ENCODE measurements around the gene CNTN1.

Gene CNTN1

DNA sequence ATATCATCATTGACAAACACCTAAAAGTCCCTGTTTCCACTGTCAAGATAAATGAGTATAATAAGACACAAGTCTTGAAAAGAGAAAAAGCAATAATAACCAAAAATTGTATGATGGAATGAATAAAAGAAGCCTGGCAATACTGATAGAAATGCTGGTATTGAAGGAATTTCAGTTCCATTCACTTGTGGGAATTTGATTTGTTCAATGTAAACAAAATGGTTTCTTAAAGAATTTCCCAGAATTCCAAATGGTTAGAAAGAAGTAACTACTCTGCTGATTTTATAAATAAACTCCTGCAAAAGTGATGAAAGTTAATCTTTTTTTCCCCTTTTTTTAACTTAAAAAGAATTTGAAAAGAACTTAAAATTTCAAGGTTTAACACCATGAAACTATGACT, 366.0 kb downstream of the CNTN1 start:
- Histone ChIP-seq H3K9me3 (ENCODE audit: severe bottlenecking) (no peaks in the 10 kb centered on the region), H3K36me3 (no peaks in the 10 kb centered on the region), H3K27me3 (ENCODE audit: insufficient read depth, low read depth, severe bottlenecking) (no peaks in the 10 kb centered on the region), H3K27ac (no peak overlapping the region), H3K4me3 (ENCODE audit: low read depth, low read length) (no peak overlapping the region)
- DNase-seq, result no peak
- TF ChIP-seq, protein P1, sequence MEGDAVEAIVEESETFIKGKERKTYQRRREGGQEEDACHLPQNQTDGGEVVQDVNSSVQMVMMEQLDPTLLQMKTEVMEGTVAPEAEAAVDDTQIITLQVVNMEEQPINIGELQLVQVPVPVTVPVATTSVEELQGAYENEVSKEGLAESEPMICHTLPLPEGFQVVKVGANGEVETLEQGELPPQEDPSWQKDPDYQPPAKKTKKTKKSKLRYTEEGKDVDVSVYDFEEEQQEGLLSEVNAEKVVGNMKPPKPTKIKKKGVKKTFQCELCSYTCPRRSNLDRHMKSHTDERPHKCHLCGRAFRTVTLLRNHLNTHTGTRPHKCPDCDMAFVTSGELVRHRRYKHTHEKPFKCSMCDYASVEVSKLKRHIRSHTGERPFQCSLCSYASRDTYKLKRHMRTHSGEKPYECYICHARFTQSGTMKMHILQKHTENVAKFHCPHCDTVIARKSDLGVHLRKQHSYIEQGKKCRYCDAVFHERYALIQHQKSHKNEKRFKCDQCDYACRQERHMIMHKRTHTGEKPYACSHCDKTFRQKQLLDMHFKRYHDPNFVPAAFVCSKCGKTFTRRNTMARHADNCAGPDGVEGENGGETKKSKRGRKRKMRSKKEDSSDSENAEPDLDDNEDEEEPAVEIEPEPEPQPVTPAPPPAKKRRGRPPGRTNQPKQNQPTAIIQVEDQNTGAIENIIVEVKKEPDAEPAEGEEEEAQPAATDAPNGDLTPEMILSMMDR (IDR thresholded peaks at IDR 0.05; ENCODE audit: low read depth, low read length), result no peak

DNA sequence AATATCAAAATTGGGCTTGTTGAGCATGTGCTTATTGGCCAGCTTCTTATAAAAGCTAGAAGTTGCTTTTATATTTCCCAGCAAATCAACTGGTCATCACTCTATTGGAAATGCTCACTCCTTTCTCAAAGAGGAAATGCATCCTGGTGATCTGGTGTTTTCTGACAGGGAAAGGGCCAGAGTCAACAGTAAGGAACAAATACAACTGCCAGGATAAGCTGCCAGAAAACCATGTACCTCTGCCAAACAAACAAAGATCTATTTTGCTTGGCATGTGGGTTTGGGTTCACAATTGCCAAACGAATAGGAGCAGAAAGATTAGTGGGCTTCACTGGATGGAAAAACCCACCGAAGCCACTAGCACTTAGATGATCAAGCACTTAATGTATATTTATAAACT, 369.0 kb downstream of the CNTN1 start:
- Histone ChIP-seq H3K4me3 (ENCODE audit: low read depth, low read length) (no peak overlapping the region), H3K36me3 (no peaks in the 10 kb centered on the region), H3K27ac (no peak overlapping the region), H3K27me3 (ENCODE audit: insufficient read depth, low read depth, severe bottlenecking) (no peaks in the 10 kb centered on the region), H3K9me3 (ENCODE audit: severe bottlenecking) (no peaks in the 10 kb centered on the region)
- no peak for DNase-seq
- TF ChIP-seq, protein P1 (IDR thresholded peaks at IDR 0.05; ENCODE audit: low read depth, low read length), result no peak

DNA sequence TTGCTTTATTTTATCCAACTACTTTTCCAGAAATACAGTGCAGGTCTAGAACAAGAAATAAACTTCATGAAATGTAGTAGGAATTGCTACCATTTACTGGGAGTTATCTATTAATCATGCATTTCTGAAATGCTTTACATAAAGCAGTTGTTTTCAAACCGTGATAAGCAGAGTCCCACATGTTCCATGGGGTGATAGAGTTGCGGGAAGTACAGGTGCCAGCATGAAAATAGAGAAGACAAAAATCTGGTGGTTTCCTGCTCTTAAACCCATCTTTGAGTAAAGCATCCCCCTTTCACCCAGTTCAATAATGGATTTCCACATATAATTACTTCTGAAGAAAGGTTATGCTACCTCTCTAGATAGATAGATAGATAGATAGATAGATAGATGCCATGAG, 372.2 kb downstream of the CNTN1 start:
- H3K4me3 ChIP-seq (ENCODE audit: low read depth, low read length), result no peak overlapping the region
- DNase-seq, result no peak
- no peaks in the 10 kb centered on the region for H3K36me3 ChIP-seq
- no peak overlapping the region for H3K27ac ChIP-seq
- TF ChIP-seq, protein P1 (IDR thresholded peaks at IDR 0.05; ENCODE audit: low read depth, low read length), result no peak
- H3K27me3 ChIP-seq (ENCODE audit: insufficient read depth, low read depth, severe bottlenecking), result no peaks in the 10 kb centered on the region
- no peaks in the 10 kb centered on the region for H3K9me3 ChIP-seq (ENCODE audit: severe bottlenecking)

DNA sequence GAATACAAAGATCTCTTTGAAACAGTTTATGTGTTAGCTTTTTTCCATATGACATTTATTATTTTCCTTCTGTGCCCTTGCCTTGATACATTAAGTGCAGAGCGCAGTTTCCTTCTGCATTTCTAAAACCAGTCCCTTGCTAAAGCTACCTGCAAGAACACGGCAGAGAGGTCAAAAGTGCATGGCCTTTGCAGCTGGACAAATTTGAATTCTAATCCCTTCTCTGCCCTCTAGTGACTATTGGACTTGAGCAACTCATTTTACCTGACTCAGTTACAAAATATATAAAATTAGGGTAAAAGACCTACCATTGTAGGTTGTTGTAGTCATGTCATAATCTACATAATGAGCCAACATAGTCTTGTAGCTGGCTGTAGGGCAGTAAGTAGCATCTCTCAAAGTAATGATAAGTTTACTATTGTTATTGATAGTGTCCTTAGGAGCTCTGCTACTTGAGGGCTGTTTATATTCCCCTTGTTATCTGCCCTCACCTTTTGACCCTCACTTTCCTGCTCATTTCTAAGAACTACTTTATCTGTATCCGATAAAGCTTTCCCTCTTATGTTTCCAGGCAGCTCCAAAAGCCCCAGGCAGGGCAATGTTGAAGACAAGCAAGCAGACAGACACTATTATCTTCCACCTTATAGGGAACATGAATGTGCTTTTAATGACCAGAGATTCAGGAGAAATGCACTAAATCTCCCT, 375.9 kb downstream of the CNTN1 start:
- H3K27me3 ChIP-seq (ENCODE audit: insufficient read depth, low read depth, severe bottlenecking), result no peaks in the 10 kb centered on the region
- H3K9me3 ChIP-seq (ENCODE audit: severe bottlenecking), result no peaks in the 10 kb centered on the region
- no peak for DNase-seq
- no peaks in the 10 kb centered on the region for H3K36me3 ChIP-seq
- TF ChIP-seq, protein P1 (IDR thresholded peaks at IDR 0.05; ENCODE audit: low read depth, low read length), result no peak
- H3K27ac ChIP-seq, result no peak overlapping the region
- H3K4me3 ChIP-seq (ENCODE audit: low read depth, low read length), result no peak overlapping the region

DNA sequence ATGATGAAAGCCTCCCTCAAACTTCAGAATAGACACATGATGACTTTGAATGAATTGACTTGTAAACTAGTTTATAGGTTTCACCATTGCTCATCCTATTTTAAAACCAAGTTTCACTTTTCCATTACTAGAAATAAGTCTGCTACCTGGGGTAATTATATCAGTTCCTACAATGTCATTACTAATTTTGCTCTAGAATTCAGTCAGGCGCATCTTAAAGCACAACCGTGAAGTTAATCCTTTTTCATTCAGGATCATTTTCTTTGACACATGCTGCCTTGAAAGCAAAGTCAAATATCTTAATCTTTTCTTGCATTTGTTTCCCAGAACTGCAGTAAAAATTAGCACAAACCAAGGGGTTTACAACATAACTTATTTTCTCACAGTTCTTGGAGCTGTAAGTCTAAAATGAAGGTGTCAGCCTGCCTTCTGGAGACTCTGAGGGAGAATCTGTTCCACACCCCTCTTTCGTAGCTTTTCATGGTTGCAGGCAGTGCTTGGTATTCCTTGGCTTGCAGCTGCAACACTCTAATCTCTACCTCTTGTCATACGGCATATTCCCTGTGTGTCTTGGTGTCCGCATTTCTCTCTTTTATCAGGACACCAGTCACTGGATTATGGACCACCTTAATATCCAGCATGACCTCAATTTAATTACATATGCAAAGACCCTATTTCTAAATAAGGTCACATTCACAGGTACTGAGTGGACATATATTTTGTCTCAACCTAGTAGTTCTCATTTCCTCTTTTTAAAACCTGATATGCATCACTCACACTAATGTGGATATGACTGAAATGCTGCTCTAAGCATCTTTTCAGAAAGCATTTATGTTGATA, 381.6 kb downstream of the CNTN1 start:
- H3K27me3 ChIP-seq (ENCODE audit: insufficient read depth, low read depth, severe bottlenecking), result no peaks in the 10 kb centered on the region
- no peak for DNase-seq
- H3K27ac ChIP-seq, result no peak overlapping the region
- H3K4me3 ChIP-seq (ENCODE audit: low read depth, low read length), result no peak overlapping the region
- no peaks in the 10 kb centered on the region for H3K36me3 ChIP-seq
- no peaks in the 10 kb centered on the region for H3K9me3 ChIP-seq (ENCODE audit: severe bottlenecking)
- TF ChIP-seq, protein P1 (IDR thresholded peaks at IDR 0.05; ENCODE audit: low read depth, low read length), result no peak
